NCI-H146 treated with DMSO at 0.1 percent for 48 hours (cell line): ENCODE data around the gene IGFN1.

ENCODE experiments used
- DNase-seq: peaks from one replicate; lab custom pipeline; 2025; ENCODE audit not compliant: unreplicated experiment; lab: John Stamatoyannopoulos, UW

Gene IGFN1

DNA sequence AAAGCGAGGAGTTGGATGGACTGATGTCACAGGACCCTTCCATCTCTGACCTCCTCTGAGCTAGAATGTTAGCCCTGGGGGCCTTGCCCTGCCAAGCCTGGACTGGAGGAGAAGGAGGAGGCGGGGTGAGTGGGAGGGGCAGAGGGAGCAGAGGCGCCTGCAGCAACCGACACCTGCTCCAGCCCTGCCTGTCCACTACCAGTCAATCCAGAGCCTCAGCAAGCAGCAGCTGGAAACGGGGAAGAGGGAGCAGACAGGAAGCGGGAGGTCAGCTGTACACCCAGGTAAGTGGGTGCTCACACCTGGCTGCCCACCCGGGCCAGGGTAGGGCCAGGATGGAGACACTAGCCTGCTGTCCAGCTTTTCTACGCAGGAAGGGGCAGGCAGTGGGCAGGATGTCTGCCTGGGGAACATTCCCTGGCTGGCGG, at the start of gene IGFN1:
TSS of gene IGFN1 (plus strand) at position 201 of the 428 bp plus-strand sequence. CDS start 2,470 bp downstream, outside the sequence.
- peak; percentile 84 for DNase-seq

DNA sequence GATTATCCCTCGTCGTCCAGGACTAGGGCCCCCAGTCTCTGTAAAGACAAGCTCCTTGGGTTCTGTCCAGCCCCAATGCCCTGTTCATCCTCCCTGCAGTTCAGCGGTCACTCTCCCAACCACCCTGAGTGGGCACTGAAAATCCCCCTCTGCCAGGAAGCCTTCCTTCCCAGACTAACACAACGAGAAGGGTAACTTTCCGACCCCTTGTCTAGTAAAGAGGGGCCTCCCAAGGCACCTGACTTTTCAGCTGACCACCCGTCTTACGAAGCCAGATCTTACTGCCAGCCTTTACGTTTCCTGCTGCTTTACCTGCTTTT, 49.7 kb upstream of the IGFN1 start:
- no peak for DNase-seq

DNA sequence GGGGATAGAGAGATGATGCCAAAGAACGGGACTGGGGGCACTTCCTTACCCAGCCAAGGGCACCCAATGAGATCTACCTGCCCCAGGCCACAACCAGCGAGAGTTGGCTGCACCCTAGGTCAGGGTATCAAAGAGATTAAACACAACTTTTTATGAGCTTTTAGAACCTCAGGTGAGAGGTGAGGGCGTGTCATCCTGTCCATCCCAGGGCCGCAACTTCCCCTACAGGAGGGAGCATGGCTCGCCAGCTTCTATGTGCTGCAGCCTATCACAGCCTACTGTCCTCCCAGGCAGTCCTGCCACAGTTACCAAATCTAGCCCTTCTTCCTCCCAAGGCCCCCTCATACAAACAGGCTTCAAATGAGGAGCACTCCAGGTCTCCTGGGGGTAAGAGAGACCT, 49.2 kb upstream of the IGFN1 start:
- no peak for DNase-seq

DNA sequence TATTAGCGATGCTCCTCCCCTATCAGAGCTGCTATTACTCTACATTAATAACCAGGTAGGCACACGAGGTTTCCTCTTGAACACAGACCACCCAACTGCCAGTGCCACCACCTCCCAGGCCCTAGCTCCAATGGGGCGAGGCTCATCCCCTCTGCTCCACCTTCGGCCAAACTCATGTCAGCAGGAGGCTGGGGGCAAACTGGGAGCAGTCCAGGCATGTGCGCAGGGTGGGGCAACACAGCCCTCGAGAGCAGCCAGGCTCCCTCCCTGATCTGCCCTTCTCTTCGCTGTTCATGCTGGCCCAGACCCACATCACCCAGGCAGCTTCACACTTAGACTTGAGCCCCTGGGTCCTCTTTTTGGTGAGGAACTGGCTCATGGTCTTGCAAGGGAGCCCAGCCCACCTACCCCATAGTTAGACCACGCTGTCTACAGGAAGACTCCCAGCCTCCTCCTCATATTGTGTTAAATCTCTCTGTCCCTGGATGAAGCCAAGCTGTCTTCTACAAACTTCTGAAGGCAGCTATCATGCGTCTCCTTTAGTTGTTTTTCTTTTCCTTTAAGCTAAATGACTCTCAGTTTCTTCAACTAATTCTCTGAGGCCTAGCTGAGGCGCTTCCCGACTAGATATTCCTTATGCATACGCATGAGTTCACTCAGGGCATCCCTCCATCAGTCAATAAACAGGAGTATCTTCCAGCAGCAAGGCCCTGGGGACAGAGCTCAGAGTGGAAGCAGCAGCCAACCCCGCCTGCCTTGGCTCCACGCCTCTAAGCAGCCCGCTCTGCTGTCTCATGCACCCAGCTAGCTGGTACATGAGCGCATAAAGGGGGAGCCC, 48.4 kb upstream of the IGFN1 start:
- DNase-seq, result no peak

GRCh38 chr1:201142849-201143725, 47.5 kb upstream of the IGFN1 start:
- DNase-seq, result no peak

DNA sequence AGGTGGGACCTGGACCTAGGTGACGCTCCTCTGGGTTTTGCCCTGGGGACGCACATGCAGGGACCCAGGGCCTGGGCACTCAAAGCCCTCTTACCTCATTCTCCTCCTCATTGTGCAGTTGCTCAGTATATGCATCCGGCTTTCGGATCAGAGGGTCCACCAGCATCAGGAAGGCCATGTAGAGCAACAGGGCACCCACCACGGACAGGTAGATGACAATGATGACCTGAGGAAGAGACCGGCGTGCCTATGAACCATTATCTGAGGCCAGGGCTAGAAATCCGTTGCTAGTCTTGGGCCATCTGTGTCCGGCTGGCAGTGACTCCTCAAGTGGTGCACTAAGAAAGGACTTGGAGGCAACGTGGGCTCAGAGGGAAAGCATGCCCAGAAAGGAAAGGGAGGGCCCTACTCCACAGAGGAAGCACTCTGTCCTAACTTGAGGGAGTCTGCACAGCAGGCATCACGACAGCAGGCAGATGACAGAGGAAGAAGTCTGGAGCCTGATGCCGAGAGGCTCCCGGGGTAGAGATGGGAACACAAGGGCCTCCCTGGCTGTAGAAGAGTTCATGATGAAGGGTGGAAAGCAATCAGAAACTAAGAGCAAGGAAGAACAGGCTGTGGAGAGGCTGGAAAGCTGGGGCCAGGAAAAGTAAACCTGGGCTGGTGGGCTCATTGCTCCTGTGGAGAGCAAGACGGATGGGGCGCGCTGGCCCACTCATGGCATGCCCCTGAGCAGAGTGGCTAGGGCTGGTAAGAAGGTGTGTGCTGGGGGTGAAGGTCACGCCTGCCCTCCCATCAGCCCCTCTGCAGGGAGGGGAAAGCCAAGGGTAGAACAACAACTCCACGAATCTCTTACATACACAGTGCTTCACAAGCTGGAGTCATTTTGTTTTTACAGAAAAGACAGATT, 46.6 kb upstream of the IGFN1 start:
- no peak for DNase-seq

GRCh38 chr1:201144701-201145100, 45.9 kb upstream of the IGFN1 start:
- DNase-seq, result no peak

DNA sequence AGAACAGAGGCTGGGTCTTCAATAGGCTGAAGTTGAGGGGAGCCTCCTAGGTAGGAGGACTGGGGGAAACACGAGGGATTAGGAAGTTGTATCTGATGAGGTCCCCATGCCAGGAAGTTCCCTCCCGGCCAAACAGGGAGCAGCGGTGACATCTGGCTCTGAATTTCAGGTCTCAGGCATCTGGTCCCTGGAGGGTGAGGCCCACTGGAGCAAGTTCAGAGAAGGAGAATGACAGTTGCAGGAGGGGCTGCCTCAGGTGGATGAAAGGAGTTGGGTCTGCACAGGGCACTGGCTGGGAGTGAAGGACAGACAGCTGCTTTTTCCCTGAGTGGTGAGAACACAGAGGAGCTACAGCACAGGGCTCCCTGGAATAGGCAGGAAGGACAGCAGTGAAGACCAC, 45.5 kb upstream of the IGFN1 start:
- DNase-seq, result no peak

GRCh38 chr1:201145816-201146215, 44.8 kb upstream of the IGFN1 start:
- no peak for DNase-seq

GRCh38 chr1:201146626-201147390, 43.8 kb upstream of the IGFN1 start:
- no peak for DNase-seq

GRCh38 chr1:201147396-201148015, 43.1 kb upstream of the IGFN1 start:
- no peak for DNase-seq

- DNase-seq, result peak; percentile 13
These were observed 41.2 kb upstream of the IGFN1 start for GRCh38 chr1:201149400-201149799.

DNA sequence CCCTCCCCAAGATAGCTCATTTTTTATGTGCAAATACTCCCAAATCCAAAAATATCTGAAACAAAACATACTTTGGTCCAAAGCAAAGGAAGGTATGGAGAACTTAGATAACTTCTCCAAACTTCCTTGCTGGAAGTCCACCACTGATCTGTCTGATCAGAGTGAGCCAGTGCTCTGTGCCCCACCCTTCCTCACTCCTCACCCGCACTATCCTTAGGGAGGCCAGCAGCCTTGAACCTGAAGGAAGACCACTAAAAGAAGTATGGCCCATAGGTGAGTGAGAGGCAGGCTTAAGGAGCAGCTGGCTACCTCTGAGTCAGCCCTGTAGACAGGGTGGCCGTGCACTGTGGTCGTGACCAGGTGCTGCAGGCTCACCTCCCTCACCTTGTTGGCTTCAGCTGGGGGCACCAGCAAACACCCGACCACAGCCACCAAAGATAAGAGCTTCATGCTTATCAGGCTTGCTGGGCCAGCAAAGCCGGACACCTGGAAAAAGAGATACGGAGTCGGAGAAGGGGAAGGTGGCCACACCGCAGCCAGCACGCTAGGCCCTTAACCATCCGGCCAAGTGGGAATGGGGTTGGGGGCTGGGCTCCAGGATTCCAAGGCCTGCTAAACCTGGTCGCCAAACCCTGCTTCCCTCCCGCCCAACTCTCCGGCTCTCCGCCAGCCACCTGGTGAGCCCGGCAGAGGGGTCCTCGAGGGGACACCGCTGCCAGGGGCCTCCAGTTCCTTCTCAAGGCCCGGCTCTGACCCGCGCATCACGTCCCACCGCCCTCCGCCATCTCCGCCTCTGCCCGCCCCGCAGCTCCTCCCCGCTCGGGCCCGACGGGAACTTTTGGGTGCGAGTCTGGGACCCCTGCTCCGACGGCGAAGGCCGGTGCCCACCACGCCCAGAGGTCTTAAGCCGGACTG, 36.9 kb upstream of the IGFN1 start:
- no peak for DNase-seq

DNA sequence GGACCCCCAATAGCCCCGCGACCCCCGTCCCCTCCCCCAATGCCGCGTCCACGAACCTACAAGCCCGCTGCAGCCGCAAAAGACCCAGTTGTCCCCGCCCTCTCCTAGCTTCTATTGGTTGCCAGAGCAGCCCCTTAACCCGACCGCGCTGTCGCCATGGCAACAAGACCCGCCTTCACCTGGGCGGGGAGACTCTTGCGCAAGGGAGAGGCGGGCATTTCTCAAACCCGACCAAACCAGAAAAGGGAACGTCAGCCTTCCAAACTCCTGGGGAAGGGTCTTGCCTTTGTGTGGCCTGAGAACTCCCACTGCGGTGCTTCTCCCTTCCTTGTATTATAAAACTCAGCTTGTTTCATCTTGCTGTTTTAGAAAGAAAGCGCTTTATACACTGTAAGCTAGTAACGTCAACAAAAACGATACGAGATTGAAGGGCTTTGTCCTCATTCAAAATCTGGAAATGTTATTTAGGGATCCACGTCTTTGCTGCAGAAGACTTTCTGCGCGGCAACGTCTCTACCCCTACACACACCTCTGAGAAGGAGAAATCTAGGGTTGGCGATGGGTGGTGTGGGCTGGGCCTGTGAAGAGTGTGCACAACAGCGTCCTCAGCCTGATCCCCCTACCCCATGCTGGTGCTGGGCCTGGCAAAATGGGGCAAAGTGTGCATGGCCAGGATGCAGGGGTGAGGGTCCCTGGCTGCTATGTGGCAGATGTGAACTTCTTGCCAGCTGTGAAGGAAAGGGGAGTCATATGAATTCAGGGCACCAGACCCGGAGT, 36.0 kb upstream of the IGFN1 start, which contains the start of gene TMEM9:
TSS of gene TMEM9 (minus strand) at position 86 of the 777 bp plus-strand sequence. CDS start 551 bp downstream, outside the sequence.
- DNase-seq, result peak; percentile 92

DNA sequence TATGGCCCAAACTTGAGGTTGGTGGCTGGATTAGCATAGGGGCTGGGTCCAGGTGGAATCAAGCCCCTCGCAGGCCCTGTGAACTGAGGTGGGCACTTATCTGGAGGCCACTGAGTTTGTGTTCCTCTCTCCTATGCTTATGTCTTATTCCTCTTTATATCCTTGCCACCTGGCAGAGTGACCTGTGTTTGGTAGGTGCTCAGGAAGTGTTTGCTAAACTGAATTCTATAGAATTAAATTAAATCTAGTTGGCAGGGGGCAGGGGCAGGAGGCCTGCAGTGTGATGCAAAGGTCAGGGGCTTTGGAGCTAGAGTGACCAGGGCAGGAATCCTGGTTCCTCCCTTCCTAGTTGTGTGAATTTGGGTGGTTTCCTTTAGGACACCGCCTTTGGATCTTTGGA, 35.3 kb upstream of the IGFN1 start:
- no peak for DNase-seq

DNA sequence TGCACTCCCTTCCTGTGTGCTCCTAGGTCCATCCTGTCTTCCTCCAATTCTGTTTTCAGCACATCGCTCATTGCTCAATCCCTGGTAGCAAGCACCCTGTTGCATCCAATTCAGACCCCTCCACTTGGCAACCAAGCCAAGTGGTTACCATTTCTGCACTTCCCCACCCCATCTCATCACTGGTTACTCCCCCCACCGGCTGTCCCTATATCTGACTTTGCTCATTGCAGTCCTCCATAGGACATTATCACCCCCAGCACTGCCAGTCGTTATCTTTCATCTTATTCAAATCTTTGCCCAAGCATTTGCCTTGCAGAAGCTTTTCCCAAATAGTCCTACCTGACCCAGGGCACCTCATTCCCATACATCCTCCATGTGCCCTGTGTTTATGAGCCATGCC, 34.3 kb upstream of the IGFN1 start:
- DNase-seq, result no peak

- DNase-seq, result no peak
These were observed 33.8 kb upstream of the IGFN1 start for GRCh38 chr1:201156819-201157218.

DNA sequence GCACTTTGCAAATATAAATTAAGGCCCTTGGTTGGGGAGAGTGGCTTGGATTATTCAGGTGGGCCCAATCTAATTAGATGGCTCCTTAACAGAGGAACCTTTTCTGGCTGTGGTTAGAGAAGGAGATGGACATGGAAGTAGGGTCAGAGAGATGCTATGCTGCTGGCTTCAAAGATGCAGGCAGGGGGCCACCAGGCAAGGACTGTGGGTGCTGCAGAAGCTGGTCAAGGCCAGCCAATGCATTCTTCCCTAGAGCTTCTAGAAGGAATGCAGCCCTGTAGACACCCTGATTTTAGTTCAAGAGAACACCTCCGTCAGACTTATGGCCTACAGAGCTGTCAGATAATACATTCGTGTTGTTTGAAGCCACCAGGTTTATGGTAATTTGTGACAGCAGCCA, 32.7 kb upstream of the IGFN1 start:
- DNase-seq, result no peak
